WTC11 (cell line): ENCODE data around the gene KBTBD12. TPM values are rescaled to one million over a fixed set of nuclear protein-coding genes. Genes with fewer than 3 reads are reported as not detected.

ENCODE experiments used
- ATAC-seq: fragments of 200-7000 bp; cut with Tn5 transposase; 2 replicates; pipeline ENCODE4 v1.10.0; 2021; ENCODE audit warnings: mild to moderate bottlenecking, moderate library complexity
- CTCF ChIA-PET: fragments of 300-600 bp; sonication (Branson Sonifier 250); formaldehyde crosslinking; loops from one replicate; lab custom pipeline; 2021; ENCODE audit warnings: antibody characterized with exemption; lab: Charles Lee
- POLR2A ChIA-PET: fragments of 350-600 bp; sonication (Branson Sonifier 250); formaldehyde crosslinking; loops from one replicate; lab custom pipeline; 2021; ENCODE audit warnings: antibody characterized with exemption; lab: Charles Lee
- DNase-seq: peaks from one replicate; pipeline ENCODE4 v3.0.0; 2021; ENCODE audit warnings: low spot score
- H3K27ac Mint-ChIP-seq: 2 replicates; pipeline ENCODE4 v1.8.0; 2021; ENCODE audit warnings: mixed read lengths
- H3K27me3 Mint-ChIP-seq: 2 replicates; pipeline ENCODE4 v1.8.0; 2021; ENCODE audit warnings: low read depth, mild to moderate bottlenecking, moderate library complexity, mixed read lengths
- H3K36me3 Mint-ChIP-seq: 2 replicates; pipeline ENCODE4 v1.8.0; 2021; ENCODE audit warnings: mixed read lengths
- H3K4me1 Mint-ChIP-seq: 2 replicates; pipeline ENCODE4 v1.8.0; 2022; ENCODE audit warnings: mixed read lengths
- H3K4me3 Mint-ChIP-seq: 2 replicates; pipeline ENCODE4 v1.8.0; 2021; ENCODE audit warnings: mild to moderate bottlenecking, moderate library complexity, mixed read lengths
- H3K9me3 Mint-ChIP-seq: 2 replicates; pipeline ENCODE4 v1.8.0; 2021; ENCODE audit warnings: mixed read lengths
- ARID4B ChIP-seq: sonication (generic); formaldehyde crosslinking; IDR thresholded peaks from 2 replicates; pipeline ENCODE4 v1.8.0; 2023; ENCODE audit warnings: missing genetic modification reagents, mild to moderate bottlenecking, borderline replicate concordance
- ATF3 ChIP-seq: sonication (generic); formaldehyde crosslinking; conservative IDR thresholded peaks from 2 replicates; pipeline ENCODE4 v1.8.1; 2022; ENCODE audit warnings: mild to moderate bottlenecking, missing genetic modification reagents
- CREB1 ChIP-seq: sonication (generic); formaldehyde crosslinking; IDR thresholded peaks from 2 replicates; pipeline ENCODE4 v1.8.0; 2023; ENCODE audit warnings: mild to moderate bottlenecking, missing genetic modification reagents
- ERG ChIP-seq: fragments of 250-450 bp; sonication (Bioruptor Pico); IDR thresholded peaks from 2 replicates; pipeline ENCODE4 v1.8.0; 2021; ENCODE audit warnings: mild to moderate bottlenecking
- FOXJ3 ChIP-seq: sonication (generic); formaldehyde crosslinking; IDR thresholded peaks from 2 replicates; pipeline ENCODE4 v1.9.0; 2021; ENCODE audit warnings: missing genetic modification reagents, mild to moderate bottlenecking, borderline replicate concordance
- GABPB1 ChIP-seq: sonication (generic); formaldehyde crosslinking; IDR thresholded peaks from 2 replicates; pipeline ENCODE4 v1.8.1; 2023; ENCODE audit warnings: mild to moderate bottlenecking, missing genetic modification reagents
- HMGXB4 ChIP-seq: sonication (generic); formaldehyde crosslinking; IDR thresholded peaks from 2 replicates; pipeline ENCODE4 v1.8.1; 2023; ENCODE audit warnings: mild to moderate bottlenecking, moderate library complexity, missing genetic modification reagents
- IRF1 ChIP-seq: sonication (generic); formaldehyde crosslinking; IDR thresholded peaks from 2 replicates; pipeline ENCODE4 v1.8.0; 2023; ENCODE audit warnings: missing genetic modification reagents
- IRF2 ChIP-seq: sonication (generic); formaldehyde crosslinking; IDR thresholded peaks from 2 replicates; pipeline ENCODE4 v1.8.0; 2022; ENCODE audit warnings: low read depth, missing genetic modification reagents, borderline replicate concordance
- MXD4 ChIP-seq: fragments of 250-450 bp; sonication (Bioruptor Pico); IDR thresholded peaks from 2 replicates; pipeline ENCODE4 v1.8.0; 2021; ENCODE audit warnings: mild to moderate bottlenecking, moderate library complexity, borderline replicate concordance
- NFE2L1 ChIP-seq: sonication (generic); formaldehyde crosslinking; IDR thresholded peaks from 2 replicates; pipeline ENCODE4 v1.8.1; 2023; ENCODE audit warnings: missing genetic modification reagents
- RORB ChIP-seq: fragments of 250-450 bp; sonication (Bioruptor Pico); IDR thresholded peaks from 2 replicates; pipeline ENCODE4 v1.9.0; 2021; ENCODE audit warnings: mild to moderate bottlenecking
- SMAD4 ChIP-seq: sonication (generic); formaldehyde crosslinking; IDR thresholded peaks from 2 replicates; pipeline ENCODE4 v1.8.0; 2022; ENCODE audit warnings: mild to moderate bottlenecking, missing genetic modification reagents
- STAT6 ChIP-seq: sonication (generic); formaldehyde crosslinking; conservative IDR thresholded peaks from 2 replicates; pipeline ENCODE4 v1.8.1; 2023; ENCODE audit warnings: mild to moderate bottlenecking, low read depth, missing genetic modification reagents, moderate library complexity
- TEAD1 ChIP-seq: sonication (generic); formaldehyde crosslinking; IDR thresholded peaks from 2 replicates; pipeline ENCODE4 v1.8.0; 2022; ENCODE audit warnings: mild to moderate bottlenecking, missing genetic modification reagents
- ZBTB21 ChIP-seq: sonication (generic); formaldehyde crosslinking; IDR thresholded peaks from 2 replicates; pipeline ENCODE4 v1.8.1; 2023; ENCODE audit warnings: mild to moderate bottlenecking, missing genetic modification reagents, borderline replicate concordance
- ZMAT4 ChIP-seq: fragments of 250-450 bp; sonication (Bioruptor Pico); IDR thresholded peaks from 2 replicates; pipeline ENCODE4 v1.9.0; 2021; ENCODE audit warnings: mild to moderate bottlenecking
- ZNF232 ChIP-seq: sonication (generic); formaldehyde crosslinking; IDR thresholded peaks from 2 replicates; pipeline ENCODE4 v1.8.0; 2022; ENCODE audit warnings: mild to moderate bottlenecking, missing genetic modification reagents
- ZNF263 ChIP-seq: sonication (generic); formaldehyde crosslinking; IDR thresholded peaks from 2 replicates; pipeline ENCODE4 v1.8.1; 2022; ENCODE audit warnings: low read depth, mild to moderate bottlenecking, moderate library complexity, missing genetic modification reagents
- ZNF317 ChIP-seq: sonication (generic); formaldehyde crosslinking; IDR thresholded peaks from 2 replicates; pipeline ENCODE4 v1.8.1; 2023; ENCODE audit warnings: low read depth, mild to moderate bottlenecking, moderate library complexity, missing genetic modification reagents, borderline replicate concordance
- total RNA-seq: library from RNA; stranded (reverse); gene quantifications from 3 replicates; pipeline ENCODE4 v1.2.3, GENCODE V29; 2021

KBTBD12 gene
- total RNA-seq, 1 experiment from 2014 or later = 0.22 TPM

GRCh38 chr3:127962937-127963336, 47.9 kb downstream of the KBTBD12 start (continued):
- TF ChIP-seq ARID4B (CRISPR knock-in tag) (no peak), IRF1 (CRISPR knock-in tag) (no peak)

- Mint-ChIP-seq H3K27me3 (peaks cover 10% of the 10 kb centered on the region), H3K4me1 (0 out of 2 replicates have a peak, but pooled peaks cover 3% of the 10 kb centered on the region)
- DNase-seq = no peak
- CTCF ChIA-PET = interaction anchor here (0.7 kb wide), 1 partner anchor 275 kb away, joined by 5 read pairs; no protein-coding TSS in a partner anchor
- TF ChIP-seq ZNF317 (CRISPR knock-in tag) (no peak), NFE2L1 (no peak), ZNF232 (CRISPR knock-in tag) (no peak), ZNF263 (no peak), TEAD1 (CRISPR knock-in tag) (no peak), ZBTB21 (CRISPR knock-in tag) (no peak), HMGXB4 (no peak), RORB (no peak), IRF2 (CRISPR knock-in tag) (no peak), FOXJ3 (CRISPR knock-in tag) (no peak), ERG (no peak), SMAD4 (CRISPR knock-in tag) (no peak), CREB1 (no peak), ATF3 (CRISPR knock-in tag) (no peak), ZMAT4 (no peak), GABPB1 (CRISPR knock-in tag) (no peak), STAT6 (CRISPR knock-in tag) (no peak), MXD4 (CRISPR knock-in tag) (no peak)
- TF ChIP-seq, all 79 proteins: peak for 0
- Mint-ChIP-seq H3K36me3 (no peaks in the 10 kb centered on the region), H3K27ac (no peak overlapping the region), H3K4me3 (no peak overlapping the region), H3K9me3 (peaks cover 6% of the 10 kb centered on the region)
- POLR2A ChIA-PET = no interaction called here
- ATAC-seq = no peak
Observed at GRCh38 chr3:127964053-127964452, 49.0 kb downstream of the KBTBD12 start.
